ELF-1 (cell line): ENCODE data around the gene MRRF.

Experiments used
- DNase-seq: peaks from one replicate; pipeline ENCODE4 v3.0.0-alpha.2; 2016; ENCODE audit warnings: low read depth, low spot score

Gene MRRF

DNA sequence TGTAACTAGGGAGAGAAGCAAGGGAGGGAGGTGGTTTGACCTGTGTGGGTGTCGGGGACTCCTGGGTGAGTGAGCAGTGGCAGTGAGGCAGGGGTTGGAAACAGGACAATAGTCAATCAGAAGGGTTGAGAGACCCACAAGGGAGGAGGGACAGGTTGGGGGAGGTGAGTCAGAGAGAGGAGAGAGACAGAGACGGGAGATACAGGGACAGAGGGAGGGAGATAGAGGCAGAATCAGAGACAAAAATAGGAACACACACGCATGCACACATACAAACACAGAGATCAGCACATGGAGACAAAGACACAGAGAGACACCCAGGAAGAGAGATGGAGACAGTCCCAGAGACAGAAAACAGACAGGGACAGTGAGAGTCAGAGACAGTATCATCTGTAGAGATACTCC lies 66.8 kb downstream of the MRRF start:
- DNase-seq: no peak

- DNase-seq: peak; percentile 31
These were observed 67.4 kb downstream of the MRRF start for GRCh38 chr9:122332083-122332482.

DNA sequence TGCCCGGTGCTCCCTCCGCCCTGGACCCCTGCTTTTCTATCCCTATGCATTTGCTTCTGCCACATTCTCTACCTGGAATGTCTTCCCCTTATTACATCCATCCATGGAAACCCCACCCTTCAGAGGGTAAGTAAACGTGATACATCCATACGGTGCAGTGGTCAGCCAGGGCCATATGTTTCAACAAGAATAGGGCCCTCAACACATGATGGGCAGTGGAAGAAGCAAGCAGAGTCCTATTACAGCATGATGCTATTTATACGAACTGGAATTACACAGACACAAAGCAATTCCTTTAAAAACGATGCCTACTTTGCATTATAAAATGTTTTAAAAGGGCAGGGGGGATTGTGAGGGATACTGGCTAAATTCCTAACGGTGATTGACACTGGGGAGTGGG lies 68.0 kb downstream of the MRRF start:
- no peak for DNase-seq

DNA sequence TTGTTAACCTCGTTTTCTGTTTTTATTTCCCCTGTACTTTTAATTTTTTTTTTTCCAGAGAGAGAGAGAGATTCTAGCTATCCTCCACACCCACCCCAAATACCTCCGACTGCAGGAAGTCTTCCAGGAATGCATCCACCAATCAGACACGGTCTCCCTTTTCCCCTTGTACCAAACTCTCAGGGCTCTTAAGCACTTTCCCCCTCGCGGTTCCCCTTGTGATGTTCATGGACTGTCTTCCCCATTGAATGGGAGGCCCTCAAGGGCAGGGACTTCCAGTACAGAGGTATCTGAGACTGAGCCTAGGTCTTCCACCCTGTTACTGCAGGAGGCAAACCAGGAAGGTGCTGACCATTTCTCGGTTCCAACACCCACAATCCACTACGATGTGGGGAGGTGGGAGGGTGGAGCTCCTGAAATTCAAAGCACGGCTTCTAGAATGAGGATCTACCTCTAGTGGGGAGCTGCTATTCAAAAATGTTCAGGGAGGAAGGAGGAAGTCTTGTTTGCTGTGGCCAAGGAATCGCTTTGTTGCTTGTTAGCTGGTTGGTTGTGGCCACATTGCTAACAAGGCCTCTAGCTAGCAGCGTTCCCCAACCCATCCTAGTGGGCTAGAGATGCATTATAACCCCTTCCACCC lies 68.6 kb downstream of the MRRF start:
- no peak for DNase-seq

GRCh38 chr9:122334916-122335315 lies 70.2 kb downstream of the MRRF start:
- no peak for DNase-seq

DNA sequence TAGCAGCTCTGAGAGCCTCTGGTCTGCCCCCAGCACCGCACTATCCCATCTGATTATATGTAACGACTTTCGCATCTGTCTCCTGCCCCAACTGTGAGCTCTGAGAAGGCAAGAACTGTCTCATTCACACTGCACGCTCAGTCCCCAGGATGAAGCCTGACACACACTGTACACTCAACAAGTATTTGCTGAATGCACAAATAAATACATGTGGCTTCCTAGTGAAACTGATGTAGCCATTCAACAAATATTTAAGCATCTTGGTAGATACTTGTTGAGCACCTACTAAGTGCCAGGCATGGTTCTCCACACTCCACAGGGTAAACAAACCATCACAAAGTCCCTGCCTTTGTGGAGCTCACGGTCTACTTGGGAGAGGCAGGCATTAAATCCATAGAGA lies 71.5 kb downstream of the MRRF start:
- DNase-seq: no peak

DNA sequence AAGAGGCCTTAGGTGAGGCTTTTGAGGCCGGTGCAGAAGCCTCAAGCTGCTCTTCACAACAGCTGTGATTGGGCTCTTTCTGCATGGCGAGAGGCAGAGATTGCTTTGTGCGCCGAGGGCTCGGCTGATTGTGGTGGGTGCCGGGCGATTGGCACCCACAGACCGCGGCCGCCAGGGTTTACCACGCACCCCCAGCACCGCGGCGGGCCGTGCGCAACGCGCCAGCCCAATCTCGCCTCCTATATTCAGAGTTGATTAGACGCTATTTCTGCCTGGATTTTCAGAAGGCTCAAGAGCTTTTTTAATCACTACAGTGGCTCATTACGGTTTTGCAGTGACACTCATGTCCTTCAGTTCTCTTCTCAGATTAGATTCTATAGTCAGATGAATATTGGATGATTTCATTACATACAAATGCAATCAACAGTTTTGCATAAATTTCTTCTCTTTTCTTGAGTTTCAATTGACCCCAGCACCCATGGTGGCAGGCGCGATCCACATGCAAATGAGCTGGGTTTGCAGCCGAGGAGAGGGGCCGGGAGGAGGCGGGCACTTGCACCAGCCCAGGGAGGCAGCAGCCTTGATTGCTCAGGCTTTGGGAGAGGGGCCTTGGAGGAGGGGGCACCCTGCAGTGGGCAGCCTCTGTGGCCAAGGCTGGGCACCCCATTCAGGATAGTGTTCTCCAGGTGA lies 72.3 kb downstream of the MRRF start:
- no peak for DNase-seq

DNA sequence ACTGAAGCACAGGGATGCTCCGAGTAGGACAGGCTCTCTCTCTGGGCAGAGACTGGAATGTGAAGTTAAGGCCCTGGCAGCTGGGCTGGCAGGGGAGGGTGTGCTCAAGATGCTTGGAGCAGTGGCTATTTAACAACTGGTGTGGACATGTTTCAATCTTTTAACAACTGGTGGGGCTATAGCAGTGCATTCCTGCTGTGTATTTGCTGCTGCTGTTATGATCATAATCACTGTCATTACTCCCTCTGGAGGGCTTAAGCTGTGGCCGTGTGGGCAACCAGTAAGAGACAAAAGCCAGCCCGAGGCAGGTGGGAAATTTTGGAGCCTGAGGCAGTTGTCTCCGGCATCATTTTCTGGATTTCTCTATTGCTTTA lies 72.9 kb downstream of the MRRF start:
- DNase-seq: no peak

DNA sequence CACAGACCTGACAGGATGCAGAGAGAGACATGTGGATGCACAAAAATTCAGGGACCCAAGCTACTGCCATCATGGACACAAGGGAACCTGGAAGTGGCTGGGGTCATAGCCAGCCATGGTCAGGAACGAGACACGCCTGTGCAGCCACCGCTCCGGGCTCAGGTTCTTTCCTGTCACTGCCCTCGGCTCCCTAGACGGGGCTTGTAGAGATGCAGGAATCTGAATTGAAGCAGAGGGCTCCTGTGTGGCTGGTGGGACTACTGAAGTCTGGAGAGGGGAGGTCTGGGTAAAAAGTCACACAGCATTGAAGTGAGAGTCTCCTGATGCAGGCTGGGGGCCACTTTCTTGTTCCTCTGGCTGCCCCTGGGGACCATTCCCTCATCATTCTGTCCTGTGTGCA lies 73.9 kb downstream of the MRRF start:
- DNase-seq: no peak

DNA sequence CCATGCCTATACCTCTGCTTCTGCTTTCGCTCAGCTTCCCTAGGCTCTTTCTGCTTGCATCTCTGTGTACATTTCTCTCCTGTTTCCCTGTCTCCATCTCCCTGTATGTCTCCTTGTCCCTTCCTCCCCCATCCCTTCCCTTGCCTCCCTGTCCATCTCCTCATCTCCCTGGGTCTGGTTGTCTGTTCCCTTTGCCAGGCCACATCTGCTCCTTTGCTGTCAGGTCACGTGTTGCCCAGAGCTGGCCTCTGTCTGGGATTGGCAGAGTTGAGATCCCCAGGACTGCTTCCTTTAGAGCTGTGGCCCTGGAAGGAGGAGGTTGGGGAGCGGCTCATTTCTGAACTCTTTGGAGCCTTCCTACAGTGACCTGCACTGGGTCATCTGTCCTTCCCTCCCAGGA lies 74.3 kb downstream of the MRRF start:
- DNase-seq: no peak

DNA sequence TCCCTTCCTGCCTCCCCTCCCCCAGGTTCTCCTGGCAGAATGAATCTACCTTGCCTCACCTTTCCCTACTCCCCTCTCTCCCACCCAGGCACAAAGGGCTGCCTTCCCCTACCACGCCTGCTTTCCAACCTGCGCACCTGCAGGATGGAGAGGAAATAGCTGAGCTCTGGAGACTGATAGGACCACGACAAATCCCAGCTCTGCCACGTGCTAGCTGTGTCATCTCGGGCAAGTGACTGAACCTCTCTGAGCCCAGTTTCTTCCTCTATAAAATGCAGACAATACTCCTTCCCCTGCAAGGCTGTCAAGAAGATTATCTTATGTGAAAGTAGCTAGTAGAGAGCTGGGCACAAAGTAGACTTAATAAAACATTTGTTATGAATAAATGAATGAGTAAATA lies 74.9 kb downstream of the MRRF start:
- no peak for DNase-seq

DNA sequence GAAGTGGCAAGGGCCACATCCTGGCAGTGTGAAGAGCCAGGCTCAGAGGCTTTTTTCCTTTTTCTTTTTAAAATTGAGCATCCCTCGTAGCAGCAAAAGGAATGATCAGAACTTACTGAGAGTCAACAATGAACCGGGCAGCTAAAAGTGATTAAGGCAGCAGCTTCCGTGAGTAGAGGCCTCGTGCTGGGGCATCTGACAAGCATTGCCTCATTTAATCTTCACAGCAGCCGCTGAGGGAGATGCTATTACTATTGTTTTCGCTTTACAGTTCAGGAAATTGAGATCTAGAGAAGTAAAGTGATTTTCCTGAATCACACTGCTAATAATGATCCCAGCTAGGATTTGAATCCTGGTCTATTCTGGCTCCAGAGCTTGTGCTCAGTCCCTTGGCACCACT lies 75.5 kb downstream of the MRRF start:
- no peak for DNase-seq

- no peak for DNase-seq
These were observed 77.8 kb downstream of the MRRF start for GRCh38 chr9:122342323-122343050.

- peak; percentile 59 for DNase-seq
These were observed 82.0 kb downstream of the MRRF start for GRCh38 chr9:122346478-122347347.

GRCh38 chr9:122347348-122348287 lies 82.9 kb downstream of the MRRF start:
- peak; percentile 42 for DNase-seq

GRCh38 chr9:122348288-122348777 lies 83.7 kb downstream of the MRRF start:
- no peak for DNase-seq

DNA sequence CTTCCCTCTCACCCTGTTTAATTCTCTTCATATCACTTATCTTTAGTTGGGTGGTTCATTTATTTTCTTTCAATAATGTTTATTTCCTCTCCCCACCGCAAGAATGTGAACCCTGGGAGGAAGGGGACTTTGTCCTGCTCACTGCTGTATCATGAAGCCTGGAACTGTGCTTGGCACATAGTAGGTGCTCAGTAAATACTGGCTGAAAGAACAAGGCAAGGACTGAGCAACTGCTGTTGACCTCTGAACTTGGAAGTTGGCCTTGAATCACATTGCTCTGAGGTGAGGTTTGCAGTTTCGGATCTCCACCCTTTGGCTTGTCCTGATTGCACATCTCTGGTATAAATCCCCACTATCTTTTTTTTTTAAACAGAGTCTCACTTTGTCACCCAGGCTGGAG lies 84.1 kb downstream of the MRRF start:
- DNase-seq: no peak

DNA sequence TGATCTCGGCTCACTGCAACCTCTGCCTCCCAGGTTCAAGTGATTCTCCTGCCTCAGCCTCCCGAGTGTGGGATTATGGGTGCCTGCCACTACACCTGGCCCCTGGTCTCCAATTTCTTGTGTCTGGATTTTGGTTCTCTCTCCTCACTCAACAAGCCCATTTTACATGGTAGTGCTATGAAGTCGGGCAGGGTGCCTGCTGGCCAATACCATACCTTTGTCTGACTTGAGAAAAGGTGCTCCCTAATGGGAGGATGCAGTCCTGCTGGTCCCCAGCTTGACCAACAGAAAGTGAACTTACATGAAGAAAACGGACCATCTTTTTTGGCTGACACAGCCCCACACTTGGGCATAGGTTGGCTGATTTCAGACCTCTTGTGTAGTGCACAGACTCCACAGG lies 84.5 kb downstream of the MRRF start:
- no peak for DNase-seq

DNA sequence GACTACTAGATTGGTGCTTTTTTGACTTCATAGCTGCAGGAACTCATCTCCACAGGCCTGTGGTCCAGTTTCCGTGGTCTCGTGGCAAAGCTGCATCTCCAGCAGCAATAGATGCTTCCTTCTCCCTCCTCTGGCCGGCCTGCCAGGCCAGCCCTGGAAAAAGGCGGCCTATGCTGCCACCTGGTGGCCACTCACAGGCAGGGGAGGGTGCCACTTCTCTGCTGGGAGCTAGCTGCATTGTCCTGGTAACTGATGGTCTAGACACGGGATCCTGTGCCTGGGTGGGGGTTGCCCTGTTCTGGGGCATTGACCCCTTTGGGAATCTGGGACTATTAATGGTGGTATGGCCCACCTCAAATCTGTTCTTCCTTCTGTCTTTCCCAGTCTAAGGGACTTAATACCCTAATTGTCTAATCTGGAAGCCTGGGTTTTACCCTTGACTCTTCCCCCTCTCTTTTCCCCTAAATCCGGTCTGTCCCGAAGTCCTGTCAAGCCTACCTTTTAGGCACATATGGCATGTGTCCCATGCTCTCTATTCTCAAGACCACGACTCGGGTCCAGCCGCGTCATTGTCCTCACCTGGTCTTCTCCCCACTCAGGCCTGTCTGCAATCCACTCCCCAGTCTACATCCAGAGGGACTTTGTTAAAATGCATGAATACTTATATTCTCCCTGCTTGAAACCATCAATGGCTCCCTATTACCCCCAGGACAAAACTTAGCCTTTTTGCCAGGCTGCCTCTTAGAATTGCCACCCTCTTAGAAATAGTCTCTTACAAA lies 86.1 kb downstream of the MRRF start:
- DNase-seq: peak; percentile 88
